Loucy (cell line): ENCODE measurements around the gene BCL2.

Experiments used
- CTCF ChIP-seq: fragments of 200-600 bp; sonication (generic); conservative IDR thresholded peaks from 2 replicates; pipeline ENCODE4 v1.5.1; 2014; ENCODE audit warnings: mild to moderate bottlenecking, antibody characterized with exemption, low read length
- EZH2phosphoT487 ChIP-seq: fragments of 200-600 bp; IDR thresholded peaks from 2 replicates; pipeline ENCODE4 v1.6.1; 2018; ENCODE audit warnings: antibody characterized with exemption, mild to moderate bottlenecking, moderate library complexity, borderline replicate concordance

DNA sequence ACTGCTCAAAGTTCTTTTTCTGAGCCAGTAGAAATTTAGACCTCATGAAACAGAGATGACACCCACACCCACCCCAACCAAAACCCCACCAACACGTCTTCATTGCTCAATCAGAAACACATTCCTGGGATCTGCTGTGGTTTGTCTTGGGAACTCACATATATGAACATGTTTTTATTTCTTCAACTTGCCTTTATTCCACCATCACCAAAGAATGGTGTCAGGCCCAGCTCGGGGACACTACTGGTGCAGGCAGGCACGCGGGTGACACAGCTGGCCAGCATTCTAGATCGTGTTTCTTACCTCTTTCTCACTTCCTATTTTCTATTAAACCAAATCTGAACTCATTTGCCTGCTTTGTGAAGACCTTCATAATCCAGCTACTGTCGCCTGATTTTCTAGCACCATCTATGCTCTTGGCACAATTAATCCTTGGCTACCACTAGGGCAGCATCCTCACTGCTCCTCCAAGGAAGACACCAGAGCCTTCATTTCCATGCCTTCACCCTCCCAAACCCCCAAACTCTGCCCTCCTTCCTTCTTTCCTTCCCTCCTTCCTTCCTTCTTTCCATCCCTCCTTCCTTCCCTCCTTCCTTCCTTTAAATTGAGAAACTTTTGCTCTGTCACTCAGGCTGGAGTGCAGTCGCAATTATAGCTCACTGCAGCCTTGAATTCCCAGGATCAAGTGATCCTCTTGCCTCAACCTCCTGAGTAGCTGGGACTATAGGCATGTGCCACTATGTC, 157.1 kb downstream of the BCL2 start:
- no peak for TF ChIP-seq CTCF
- TF ChIP-seq EZH2phosphoT487: no peak
